GM12878 (cell line): Measurements from ENCODE around the gene PDX1. TPM values are rescaled to one million over a fixed set of nuclear protein-coding genes. Genes with fewer than 3 reads are reported as not detected.

Experiments
- ATAC-seq: fragments of 200-7000 bp; cut with Tn5 transposase; 3 replicates; pipeline ENCODE4 v1.9.1; 2020; ENCODE audit warnings: mild to moderate bottlenecking, moderate library complexity
- BruUV-seq: library from RNA; stranded (reverse); fragments of 400-500 nt; replicated peaks from 2 replicates; lab custom pipeline; 2021; lab: Mats Ljungman, UMichigan
- CTCF ChIA-PET: fragments of 300-600 bp; sonication (Branson Sonifier 250); formaldehyde crosslinking; extraction: SDS; loops from one replicate; lab custom pipeline; 2021; ENCODE audit warnings: inconsistent platforms; lab: Yijun Ruan, JAX
- POLR2A ChIA-PET: fragments of 350-600 bp; formaldehyde crosslinking; extraction: SDS; loops from one replicate; lab custom pipeline; 2021; ENCODE audit warnings: inconsistent platforms; lab: Charles Lee
- RAD21 ChIA-PET: fragments of 300-600 bp; sonication (Branson Sonifier 250); formaldehyde crosslinking; loops from one replicate; lab custom pipeline; 2023; ENCODE audit warnings: antibody characterized with exemption; ENCODE audit not compliant: unreplicated experiment; lab: Charles Lee
- SMC1A ChIA-PET: fragments of 300-600 bp; sonication (Branson Sonifier 250); formaldehyde crosslinking; loops from one replicate; lab custom pipeline; 2023; ENCODE audit not compliant: unreplicated experiment, uncharacterized antibody; lab: Charles Lee
- DNase-seq: peaks from one replicate; pipeline ENCODE4 v3.0.0-alpha.2; 2011; ENCODE audit warnings: low read depth, low spot score
- FAIRE-seq: peaks from 3 replicates; lab custom pipeline; 2011; peaks lifted over from hg19 to GRCh38; lab: Jason Lieb, UNC
- H2AFZ ChIP-seq: 2 replicates; pipeline ENCODE4 v1.6.0; 2011; ENCODE audit warnings: low read depth, low read length, control low read depth; ENCODE audit not compliant: control insufficient read depth
- H3K27ac ChIP-seq: 2 replicates; pipeline ENCODE4 v1.5.1; 2011; ENCODE audit warnings: control low read depth; ENCODE audit not compliant: control insufficient read depth, insufficient read depth
- H3K27me3 ChIP-seq, 2 experiments: replicated peaks in 1 of 2; 2 replicates each; pipeline versions ENCODE4 v1.6.0 to v1.6.1; 2011; ENCODE audit warnings: low read length in 1 of 2; ENCODE audit not compliant: control insufficient read depth in 2 of 2, insufficient read depth in 2 of 2
- H3K36me3 ChIP-seq, 2 experiments: 2 replicates each; pipeline ENCODE4 v1.5.1; 2011; ENCODE audit warnings: low read length in 1 of 2; ENCODE audit not compliant: control insufficient read depth in 2 of 2, insufficient read depth in 2 of 2
- H3K4me1 ChIP-seq: 2 replicates; pipeline ENCODE4 v1.6.1; 2011; ENCODE audit warnings: mild to moderate bottlenecking, low read length, moderate library complexity, mixed read lengths; ENCODE audit not compliant: control insufficient read depth, insufficient read depth
- H3K4me2 ChIP-seq: 2 replicates; pipeline ENCODE4 v1.6.0; 2011; ENCODE audit warnings: control low read depth; ENCODE audit not compliant: control insufficient read depth, insufficient read depth
- H3K4me3 ChIP-seq: fragments of 200-600 bp; sonication (generic); 2 replicates; pipeline ENCODE4 v1.5.1; 2016
- H3K79me2 ChIP-seq: 2 replicates; pipeline ENCODE4 v1.6.0; 2011; ENCODE audit warnings: low read length; ENCODE audit not compliant: control insufficient read depth, insufficient read depth
- H3K9ac ChIP-seq: 2 replicates; pipeline ENCODE4 v1.8.0; 2011; ENCODE audit warnings: low read length, control low read depth, mixed read lengths; ENCODE audit not compliant: control insufficient read depth, insufficient read depth
- H3K9me3 ChIP-seq: replicated peaks from 3 replicates; pipeline ENCODE4 v1.5.1; 2011; ENCODE audit warnings: mild to moderate bottlenecking, low read length; ENCODE audit not compliant: control insufficient read depth, insufficient read depth
- H4K20me1 ChIP-seq: 2 replicates; pipeline ENCODE4 v1.6.0; 2011; ENCODE audit not compliant: control insufficient read depth, insufficient read depth
- HDAC6 ChIP-seq: fragments of 200-600 bp; sonication (generic); IDR thresholded peaks from one replicate; pipeline ENCODE4 v1.8.0; 2017; ENCODE audit warnings: antibody characterized with exemption; ENCODE audit not compliant: unreplicated experiment
- JUNB ChIP-seq: IDR thresholded peaks from 2 replicates; pipeline ENCODE4 v1.6.1; 2016; ENCODE audit warnings: antibody characterized with exemption, mild to moderate bottlenecking
- MAX ChIP-seq: IDR thresholded peaks from 2 replicates; pipeline ENCODE4 v1.6.1; 2012; ENCODE audit warnings: low read depth, low read length, improper control_type of control experiment
- NFYB ChIP-seq: IDR thresholded peaks from 2 replicates; pipeline ENCODE4 v1.6.1; 2011; ENCODE audit warnings: low read depth, mild to moderate bottlenecking, low read length, improper control_type of control experiment, moderate library complexity; ENCODE audit not compliant: insufficient read depth
- SUPT20H ChIP-seq: IDR thresholded peaks from 2 replicates; pipeline ENCODE4 v1.6.1; 2011; ENCODE audit warnings: low read depth, mild to moderate bottlenecking, low read length, moderate library complexity, borderline replicate concordance; ENCODE audit not compliant: control insufficient read depth
- USF2 ChIP-seq: IDR thresholded peaks from 2 replicates; pipeline ENCODE4 v1.6.1; 2011; ENCODE audit warnings: low read depth, low read length, improper control_type of control experiment, borderline replicate concordance
- ZZZ3 ChIP-seq: IDR thresholded peaks from 2 replicates; pipeline ENCODE4 v1.6.1; 2011; ENCODE audit warnings: low read depth; ENCODE audit not compliant: control insufficient read depth, insufficient read length
- WGBS: methylation state at CpG from one replicate; pipeline ENCODE4 v1.1.6; 2016; ENCODE audit warnings: low lambda C conversion rate; ENCODE audit not compliant: insufficient replicate concordance, insufficient coverage; ENCODE audit errors: missing lambda C conversion rate; 5-methylcytosine and 5-hydroxymethylcytosine counted together
- in situ Hi-C: fragments of 300-500 bp; cut with MboI; formaldehyde crosslinking; loops from 9 replicates; pipeline ENCODE4 v1.14.3; 2018; ENCODE audit warnings: mixed read lengths
- intact Hi-C: fragments of 100-400 bp; cut with micrococcal nuclease; formaldehyde crosslinking; loops from one replicate; pipeline ENCODE4 v1.14.2; 2022; ENCODE audit not compliant: unreplicated experiment
- polyA plus RNA-seq, 11 experiments: library from polyadenylated mRNA; depleted of rRNA in 4 of 11; unstranded in 6 of 11; stranded (reverse) in 5 of 11; fragments of >200 nt; fragmentation: Nextera tagmentation in 4 of 11; fragmentation: Illumina TruSeq in 1 of 11; extraction: Ambion mirVana in 4 of 11; extraction: Trizol in 1 of 11; gene quantifications; 1 replicate in 1 of 11; 2 replicates in 10 of 11; pipeline versions ENCODE4 v1.2.1 to v1.2.3, GENCODE V29; 2011 to 2016; ENCODE audit warnings: inconsistent platforms in 2 of 11, missing spikeins in 2 of 11, low read depth in 1 of 11
- total RNA-seq, 4 experiments: library from RNA; depleted of rRNA in 3 of 4; stranded (reverse); fragments of >200 nt in 3 of 4; fragmentation: Illumina TruSeq in 1 of 4; extraction: Trizol in 1 of 4; gene quantifications; 2 replicates each; pipeline versions ENCODE4 v1.2.1 to v1.2.3, GENCODE V29; 2013 to 2021

Gene PDX1
- total and polyA plus RNA-seq, 10 of the 15 experiments (the other 5 are each of a cell fraction or from before 2014, with no cell fraction given) = 0.02 to 0.03 TPM; not detected in 8

DNA sequence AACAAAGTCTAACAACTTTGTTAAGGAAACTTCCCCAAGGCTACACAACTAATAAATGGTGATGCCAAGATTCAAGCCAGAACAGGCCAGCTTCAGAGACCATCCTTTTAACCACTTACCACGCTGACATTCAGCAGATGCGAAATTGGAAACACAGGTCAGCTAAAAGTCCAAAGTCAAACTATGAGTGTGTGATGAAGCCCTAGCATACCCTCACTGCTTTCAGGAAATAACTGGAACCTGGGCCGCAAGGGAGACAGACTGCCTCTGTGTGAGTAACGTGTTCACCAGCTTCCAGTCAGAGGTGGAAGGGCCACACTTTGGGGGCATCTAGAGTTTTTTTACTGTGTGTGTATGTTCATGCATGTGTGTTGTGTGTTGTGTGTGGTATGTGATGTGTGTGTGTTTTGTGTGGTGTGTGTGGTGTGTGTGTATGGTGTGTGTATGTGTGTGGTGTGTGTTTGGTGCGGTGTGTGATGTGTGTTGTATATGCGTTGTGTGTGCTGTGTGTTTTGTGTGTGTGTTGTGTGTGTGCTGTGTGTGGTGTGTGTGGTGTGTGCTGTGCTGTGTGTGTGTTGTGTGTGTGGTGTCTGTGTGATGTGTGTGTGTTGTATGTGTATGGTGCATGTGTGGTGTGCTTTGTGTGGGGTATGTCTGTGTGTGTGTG lies 12.5 kb upstream of the PDX1 start:
- Histone ChIP-seq H3K9me3 (no peaks in the 10 kb centered on the region), H3K27me3 (peaks cover 0 to 2% of the 10 kb centered on the region in 2 experiments; a peak in 2 of 4 replicates), H3K27ac (no peak overlapping the region), H3K4me1 (no peaks in the 10 kb centered on the region), H3K79me2 (no peaks in the 10 kb centered on the region), H3K36me3 (no peaks in the 10 kb centered on the region), H3K4me3 (no peak overlapping the region), H2AFZ (no peak overlapping the region), H3K9ac (no peak overlapping the region), H3K4me2 (no peak overlapping the region), H4K20me1 (no peaks in the 10 kb centered on the region)
- ChIA-PET RAD21 (no interaction called here), CTCF (no interaction called here), SMC1A (no interaction called here), POLR2A (no interaction called here)
- WGBS = 51% methylated on average over 6 of the region's 6 CpGs
- in situ Hi-C loops = no loop called here
- intact Hi-C loops = no loop called here
- ATAC-seq (no peak), DNase-seq (no peak), FAIRE-seq (peak; percentile 83)
- BruUV-seq = no TSS peak
- TF ChIP-seq NFYB (no peak), JUNB (no peak), ZZZ3 (no peak), SUPT20H (no peak), HDAC6 (no peak), MAX (no peak), USF2 (no peak)
- TF ChIP-seq, all 136 proteins: peak for 0
